Osteoblast (primary cell): ENCODE data around the gene CARD9. TPM values are rescaled to one million over a fixed set of nuclear protein-coding genes. Genes with fewer than 3 reads are reported as not detected.

Source experiments
- DNase-seq: peaks from one replicate; pipeline ENCODE4 v3.0.0; 2011; ENCODE audit warnings: low spot score, mixed read lengths; ENCODE audit not compliant: insufficient read length; ENCODE audit errors: missing footprints
- H2AFZ ChIP-seq: 2 replicates; pipeline ENCODE4 v1.6.0; 2011; ENCODE audit warnings: mild to moderate bottlenecking, low read length
- H3K27ac ChIP-seq: 2 replicates; pipeline ENCODE4 v1.5.1; 2011; ENCODE audit warnings: mild to moderate bottlenecking, low read depth, low read length, moderate library complexity
- H3K27me3 ChIP-seq: 2 replicates; pipeline ENCODE4 v1.6.0; 2012; ENCODE audit warnings: mild to moderate bottlenecking, control low read depth, inconsistent platforms, low read length, moderate library complexity; ENCODE audit not compliant: insufficient read depth
- H3K36me3 ChIP-seq: 2 replicates; pipeline ENCODE4 v1.5.1; 2011; ENCODE audit warnings: mild to moderate bottlenecking, low read length, control low read depth, moderate library complexity; ENCODE audit not compliant: insufficient read depth
- H3K4me1 ChIP-seq: 2 replicates; pipeline ENCODE4 v1.5.1; 2011; ENCODE audit warnings: mild to moderate bottlenecking, low read length, control low read depth, moderate library complexity; ENCODE audit not compliant: insufficient read depth
- H3K4me2 ChIP-seq: 2 replicates; pipeline ENCODE4 v1.6.0; 2011; ENCODE audit warnings: mild to moderate bottlenecking, low read length; ENCODE audit not compliant: insufficient read depth
- H3K4me3 ChIP-seq: fragments of 200-600 bp; sonication (generic); 3 replicates; pipeline ENCODE4 v1.5.1; 2012; ENCODE audit warnings: mild to moderate bottlenecking, low read length, inconsistent platforms; ENCODE audit not compliant: insufficient read depth
- H3K79me2 ChIP-seq: 2 replicates; pipeline ENCODE4 v1.6.0; 2012; ENCODE audit warnings: mild to moderate bottlenecking, low read length, control low read depth, inconsistent platforms; ENCODE audit not compliant: insufficient read depth
- H3K9me3 ChIP-seq: 2 replicates; pipeline ENCODE4 v1.5.1; 2011; ENCODE audit warnings: low read depth, low read length, control low read depth
- H4K20me1 ChIP-seq: 2 replicates; pipeline ENCODE4 v1.6.0; 2012; ENCODE audit warnings: mild to moderate bottlenecking, low read length, control low read depth; ENCODE audit not compliant: insufficient read depth
- total RNA-seq: library from RNA; depleted of rRNA; stranded (reverse); fragments of >200 nt; gene quantifications from 2 replicates; pipeline ENCODE4 v1.2.3, GENCODE V29; 2012
- TF ChIP-seq, protein P1 (sequence below): IDR thresholded peaks from 2 replicates; pipeline ENCODE4 v1.5.1; 2011; ENCODE audit warnings: mild to moderate bottlenecking, low read depth, low read length, moderate library complexity; ENCODE audit errors: extremely low read depth

CARD9 gene
- total RNA-seq, 1 donor: 5.1 TPM

GRCh38 chr9:136403538-136403914, 30.1 kb upstream of the CARD9 start:
- TF ChIP-seq, protein P1, sequence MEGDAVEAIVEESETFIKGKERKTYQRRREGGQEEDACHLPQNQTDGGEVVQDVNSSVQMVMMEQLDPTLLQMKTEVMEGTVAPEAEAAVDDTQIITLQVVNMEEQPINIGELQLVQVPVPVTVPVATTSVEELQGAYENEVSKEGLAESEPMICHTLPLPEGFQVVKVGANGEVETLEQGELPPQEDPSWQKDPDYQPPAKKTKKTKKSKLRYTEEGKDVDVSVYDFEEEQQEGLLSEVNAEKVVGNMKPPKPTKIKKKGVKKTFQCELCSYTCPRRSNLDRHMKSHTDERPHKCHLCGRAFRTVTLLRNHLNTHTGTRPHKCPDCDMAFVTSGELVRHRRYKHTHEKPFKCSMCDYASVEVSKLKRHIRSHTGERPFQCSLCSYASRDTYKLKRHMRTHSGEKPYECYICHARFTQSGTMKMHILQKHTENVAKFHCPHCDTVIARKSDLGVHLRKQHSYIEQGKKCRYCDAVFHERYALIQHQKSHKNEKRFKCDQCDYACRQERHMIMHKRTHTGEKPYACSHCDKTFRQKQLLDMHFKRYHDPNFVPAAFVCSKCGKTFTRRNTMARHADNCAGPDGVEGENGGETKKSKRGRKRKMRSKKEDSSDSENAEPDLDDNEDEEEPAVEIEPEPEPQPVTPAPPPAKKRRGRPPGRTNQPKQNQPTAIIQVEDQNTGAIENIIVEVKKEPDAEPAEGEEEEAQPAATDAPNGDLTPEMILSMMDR: no peak
- no peak overlapping the region for H3K4me2 ChIP-seq
- H4K20me1 ChIP-seq: peaks cover 11% of the 10 kb centered on the region
- H3K9me3 ChIP-seq: no peaks in the 10 kb centered on the region
- no peak overlapping the region for H2AFZ ChIP-seq
- no peak for DNase-seq
- H3K36me3 ChIP-seq: peaks cover 57% of the 10 kb centered on the region
- H3K27me3 ChIP-seq: no peaks in the 10 kb centered on the region
- no peak overlapping the region for H3K27ac ChIP-seq
- H3K4me3 ChIP-seq: no peak overlapping the region
- peaks cover 13% of the 10 kb centered on the region for H3K4me1 ChIP-seq
- peaks cover 23% of the 10 kb centered on the region for H3K79me2 ChIP-seq

GRCh38 chr9:136402067-136402466, 28.6 kb upstream of the CARD9 start:
- TF ChIP-seq, protein P1: no peak
- Histone ChIP-seq H3K4me3 (no peak overlapping the region), H3K36me3 (peaks cover 58% of the 10 kb centered on the region), H3K27ac (no peak overlapping the region), H3K27me3 (no peaks in the 10 kb centered on the region), H3K4me1 (peaks cover 14% of the 10 kb centered on the region), H3K4me2 (no peak overlapping the region), H2AFZ (no peak overlapping the region), H4K20me1 (peaks cover 16% of the 10 kb centered on the region), H3K79me2 (peaks cover 27% of the 10 kb centered on the region), H3K9me3 (no peaks in the 10 kb centered on the region)
- DNase-seq: no peak

DNA sequence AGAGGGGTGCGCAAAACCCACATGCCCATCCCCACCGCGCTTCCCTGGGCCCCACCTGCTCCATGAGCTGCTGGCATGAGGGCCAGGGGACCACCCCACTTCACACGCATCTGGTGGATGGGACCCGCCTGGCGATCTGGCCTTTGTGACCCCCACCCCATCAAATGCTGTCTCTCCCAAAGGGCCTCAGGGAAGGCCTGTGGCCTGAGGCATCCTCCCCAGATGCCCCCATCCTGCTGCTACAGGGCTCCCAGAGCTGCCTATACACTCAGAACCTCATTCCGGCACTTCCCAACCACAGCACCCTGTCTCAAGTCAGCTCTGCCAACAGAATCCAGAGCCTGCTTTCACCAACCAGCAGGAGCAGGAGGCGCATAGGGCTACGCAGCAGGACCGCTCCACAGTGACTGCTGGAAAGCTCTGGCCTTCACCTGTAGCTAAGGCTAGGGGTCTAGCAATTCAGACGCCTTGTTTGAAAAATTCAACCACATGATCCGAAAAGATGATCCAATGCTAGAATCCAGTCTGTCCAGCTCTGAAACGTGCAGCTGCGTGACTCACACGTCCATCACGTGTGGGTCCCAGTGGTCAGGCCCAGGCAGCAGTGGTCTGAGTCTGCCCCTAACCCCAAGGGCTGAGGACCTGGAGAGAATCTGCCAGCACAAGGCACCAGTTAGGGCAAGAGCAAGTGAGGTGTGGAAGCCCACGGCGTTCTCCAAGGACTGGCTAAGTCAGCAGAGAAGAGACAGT, 27.9 kb upstream of the CARD9 start:
- no peaks in the 10 kb centered on the region for H3K9me3 ChIP-seq
- H3K36me3 ChIP-seq: peaks cover 61% of the 10 kb centered on the region
- no peak for DNase-seq
- peaks cover 14% of the 10 kb centered on the region for H3K4me1 ChIP-seq
- H3K27ac ChIP-seq: peak overlapping the region; percentile 58
- H3K79me2 ChIP-seq: peaks cover 31% of the 10 kb centered on the region
- peaks cover 21% of the 10 kb centered on the region for H4K20me1 ChIP-seq
- H2AFZ ChIP-seq: no peak overlapping the region
- no peak overlapping the region for H3K4me3 ChIP-seq
- H3K4me2 ChIP-seq: no peak overlapping the region
- no peaks in the 10 kb centered on the region for H3K27me3 ChIP-seq
- TF ChIP-seq, protein P1: no peak

- no peaks in the 10 kb centered on the region for H3K27me3 ChIP-seq
- H4K20me1 ChIP-seq: peaks cover 21% of the 10 kb centered on the region
- peak within 1 kb of the TSS; percentile 93 for H3K4me2 ChIP-seq
- H3K4me1 ChIP-seq: peaks cover 14% of the 10 kb centered on the region
- H3K36me3 ChIP-seq: peaks cover 61% of the 10 kb centered on the region
- H3K9me3 ChIP-seq: no peaks in the 10 kb centered on the region
- peak; percentile 100 for DNase-seq
- peak within 1 kb of the TSS; percentile 95 for H2AFZ ChIP-seq
- H3K27ac ChIP-seq: peak within 1 kb of the TSS; percentile 58
- H3K4me3 ChIP-seq: peak within 1 kb of the TSS; percentile 91
- peaks cover 33% of the 10 kb centered on the region for H3K79me2 ChIP-seq
- TF ChIP-seq, protein P1: peak; percentile 76
Measured at GRCh38 chr9:136400038-136400834, 26.8 kb upstream of the CARD9 start, which contains the start of gene SNAPC4. SNAPC4 (minus strand) TSS chr9:136400170; CDS start chr9:136398428, 1,742 bp downstream.
